CD4-positive, alpha-beta T cell treated with Interleukin-4 for 1 hour (primary cell): ENCODE results near the gene GALNT9.
"Not testable (repeated sequence)": the region's sequence is repeated elsewhere in the genome, so short reads cannot be mapped to it uniquely, and the experiment has no call there.

Experiments
- DNase-seq, 2 donors: peaks; one replicate each; pipeline ENCODE4 v3.0.0-alpha.2; 2020 to 2022

GALNT9 gene

GRCh38 chr12:132358241-132359225 lies 29.1 kb upstream of the GALNT9 start:
- not testable (repeated sequence) for DNase-seq

- DNase-seq: no peak
Measured at GRCh38 chr12:132357623-132358186, 28.3 kb upstream of the GALNT9 start.

GRCh38 chr12:132356691-132357622 lies 27.6 kb upstream of the GALNT9 start:
- no peak for DNase-seq

- no peak for DNase-seq
Measured at GRCh38 chr12:132355742-132356681, 26.6 kb upstream of the GALNT9 start.

- DNase-seq: no peak
Measured at GRCh38 chr12:132354982-132355680, 25.7 kb upstream of the GALNT9 start.

- DNase-seq: no peak
Measured at GRCh38 chr12:132354211-132354981, 25.0 kb upstream of the GALNT9 start.

GRCh38 chr12:132353811-132354210 lies 24.4 kb upstream of the GALNT9 start:
- DNase-seq: no peak

- no peak for DNase-seq
Measured at GRCh38 chr12:132352896-132353800, 23.8 kb upstream of the GALNT9 start.

- DNase-seq: no peak
Measured at GRCh38 chr12:132351751-132352495, 22.5 kb upstream of the GALNT9 start.

GRCh38 chr12:132349501-132350131 lies 20.2 kb upstream of the GALNT9 start:
- no peak for DNase-seq

GRCh38 chr12:132348176-132348575 lies 18.8 kb upstream of the GALNT9 start:
- no peak for DNase-seq

- no peak for DNase-seq
Measured at GRCh38 chr12:132347176-132347855, 17.9 kb upstream of the GALNT9 start.

- DNase-seq: no peak
Measured at GRCh38 chr12:132346471-132347175, 17.2 kb upstream of the GALNT9 start.

GRCh38 chr12:132345561-132346200 lies 16.3 kb upstream of the GALNT9 start:
- DNase-seq: no peak

GRCh38 chr12:132345126-132345525 lies 15.7 kb upstream of the GALNT9 start:
- DNase-seq: no peak

GRCh38 chr12:132344601-132345000 lies 15.2 kb upstream of the GALNT9 start:
- DNase-seq: no peak
